CD4-positive, alpha-beta T cell treated with Interleukin-10 for 1 hour (primary cell): ENCODE data around the gene TMEM260.
"Not testable (repeated sequence)": the region's sequence is repeated elsewhere in the genome, so short reads cannot be mapped to it uniquely, and the experiment has no call there.

Experiments used
- DNase-seq: peaks from one replicate; pipeline ENCODE4 v3.0.0-alpha.2; 2020

Gene TMEM260

DNA sequence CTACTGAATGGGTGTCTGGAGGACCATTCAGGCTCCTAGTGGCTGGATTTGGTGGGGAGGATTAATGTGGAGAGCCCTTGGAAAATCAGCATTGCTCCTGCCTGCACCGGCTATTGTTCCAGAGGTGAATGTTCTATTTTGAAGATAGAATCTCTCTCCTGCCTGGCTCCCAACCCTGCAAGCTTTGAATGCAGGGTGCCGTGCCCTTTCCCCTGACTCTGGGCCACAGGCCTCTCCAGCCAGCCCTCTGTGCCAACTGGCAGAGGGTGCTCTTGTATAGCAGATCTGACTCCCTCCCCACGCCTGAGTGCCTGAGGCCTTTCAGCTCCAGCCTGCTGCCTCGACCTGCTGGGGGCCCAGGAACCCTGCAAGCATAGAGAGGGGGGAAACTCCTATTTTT is 106.8 kb downstream of the TMEM260 start:
- no peak for DNase-seq

- DNase-seq: no peak
Observed at GRCh38 chr14:56687123-56687522, 107.5 kb downstream of the TMEM260 start.

GRCh38 chr14:56694609-56695008 is 115.0 kb downstream of the TMEM260 start:
- no peak for DNase-seq

- DNase-seq: not testable (repeated sequence)
Observed at GRCh38 chr14:56695216-56695615, 115.6 kb downstream of the TMEM260 start.
